Astrocyte of the cerebellum (primary cell): ENCODE results near the gene AMPD1.

Experiments
- DNase-seq: peaks from one replicate; pipeline ENCODE4 v3.0.0-alpha.2; 2011; ENCODE audit warnings: low read depth
- H3K4me3 ChIP-seq: 2 replicates; pipeline ENCODE4 v1.5.1; 2011; ENCODE audit warnings: mild to moderate bottlenecking, low read depth, low read length, moderate library complexity
- in situ Hi-C: cut with HindIII; loops from 2 replicates; pipeline ENCODE4 v1.10.0; 2017; ENCODE audit warnings: low sequenced_read_pairs
- TF ChIP-seq, protein P1 (sequence below): IDR thresholded peaks from 2 replicates; pipeline ENCODE4 v1.5.1; 2012; ENCODE audit warnings: low read length, low read depth, moderate library complexity, mild to moderate bottlenecking; ENCODE audit errors: missing control alignments

The AMPD1 gene

DNA sequence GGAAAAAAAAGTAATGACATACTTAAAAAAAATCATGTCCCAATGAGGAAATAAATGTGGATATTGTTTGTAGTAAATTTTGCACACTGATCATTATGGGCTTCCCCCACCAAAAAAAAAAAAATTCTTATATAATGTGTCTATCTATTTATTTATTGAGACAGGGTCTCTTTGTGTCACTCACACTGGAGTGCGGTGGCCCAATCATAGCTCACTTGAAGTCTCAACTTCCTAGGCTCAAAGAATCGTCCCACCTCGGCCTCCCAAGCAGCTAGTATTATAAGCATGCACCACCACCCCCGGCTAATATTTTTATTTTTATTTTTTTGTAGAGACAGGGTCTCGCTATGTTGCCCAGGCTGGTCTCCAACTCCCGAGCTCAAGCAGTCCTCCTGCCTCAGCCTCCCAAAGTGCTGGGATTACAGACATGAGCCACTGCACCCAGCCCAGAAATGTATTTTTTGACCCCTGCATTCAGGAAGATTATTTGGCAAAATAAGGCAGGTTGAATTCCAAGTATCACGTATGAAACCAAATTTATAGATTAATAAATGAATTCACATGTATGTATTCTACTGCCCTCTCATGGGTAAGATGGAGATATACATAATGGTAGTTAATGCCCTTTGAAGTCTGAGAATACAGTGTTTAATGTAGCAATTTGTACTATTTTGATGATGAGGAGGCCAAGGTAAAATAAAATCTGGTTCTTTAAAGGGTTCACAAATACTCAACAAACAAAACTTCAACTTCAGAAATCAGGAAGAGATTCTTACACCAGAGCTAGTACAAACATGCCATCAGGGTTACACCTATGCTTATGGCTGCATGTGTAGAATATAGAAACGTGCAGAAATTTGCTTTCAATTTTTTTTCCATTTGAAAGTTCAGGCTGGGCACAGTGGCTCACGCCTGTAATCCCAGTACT, 24.1 kb downstream of the AMPD1 start:
- H3K4me3 ChIP-seq: no peak overlapping the region
- TF ChIP-seq, protein P1, sequence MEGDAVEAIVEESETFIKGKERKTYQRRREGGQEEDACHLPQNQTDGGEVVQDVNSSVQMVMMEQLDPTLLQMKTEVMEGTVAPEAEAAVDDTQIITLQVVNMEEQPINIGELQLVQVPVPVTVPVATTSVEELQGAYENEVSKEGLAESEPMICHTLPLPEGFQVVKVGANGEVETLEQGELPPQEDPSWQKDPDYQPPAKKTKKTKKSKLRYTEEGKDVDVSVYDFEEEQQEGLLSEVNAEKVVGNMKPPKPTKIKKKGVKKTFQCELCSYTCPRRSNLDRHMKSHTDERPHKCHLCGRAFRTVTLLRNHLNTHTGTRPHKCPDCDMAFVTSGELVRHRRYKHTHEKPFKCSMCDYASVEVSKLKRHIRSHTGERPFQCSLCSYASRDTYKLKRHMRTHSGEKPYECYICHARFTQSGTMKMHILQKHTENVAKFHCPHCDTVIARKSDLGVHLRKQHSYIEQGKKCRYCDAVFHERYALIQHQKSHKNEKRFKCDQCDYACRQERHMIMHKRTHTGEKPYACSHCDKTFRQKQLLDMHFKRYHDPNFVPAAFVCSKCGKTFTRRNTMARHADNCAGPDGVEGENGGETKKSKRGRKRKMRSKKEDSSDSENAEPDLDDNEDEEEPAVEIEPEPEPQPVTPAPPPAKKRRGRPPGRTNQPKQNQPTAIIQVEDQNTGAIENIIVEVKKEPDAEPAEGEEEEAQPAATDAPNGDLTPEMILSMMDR: no peak
- no peak for DNase-seq
- in situ Hi-C loops: no loop called here

DNA sequence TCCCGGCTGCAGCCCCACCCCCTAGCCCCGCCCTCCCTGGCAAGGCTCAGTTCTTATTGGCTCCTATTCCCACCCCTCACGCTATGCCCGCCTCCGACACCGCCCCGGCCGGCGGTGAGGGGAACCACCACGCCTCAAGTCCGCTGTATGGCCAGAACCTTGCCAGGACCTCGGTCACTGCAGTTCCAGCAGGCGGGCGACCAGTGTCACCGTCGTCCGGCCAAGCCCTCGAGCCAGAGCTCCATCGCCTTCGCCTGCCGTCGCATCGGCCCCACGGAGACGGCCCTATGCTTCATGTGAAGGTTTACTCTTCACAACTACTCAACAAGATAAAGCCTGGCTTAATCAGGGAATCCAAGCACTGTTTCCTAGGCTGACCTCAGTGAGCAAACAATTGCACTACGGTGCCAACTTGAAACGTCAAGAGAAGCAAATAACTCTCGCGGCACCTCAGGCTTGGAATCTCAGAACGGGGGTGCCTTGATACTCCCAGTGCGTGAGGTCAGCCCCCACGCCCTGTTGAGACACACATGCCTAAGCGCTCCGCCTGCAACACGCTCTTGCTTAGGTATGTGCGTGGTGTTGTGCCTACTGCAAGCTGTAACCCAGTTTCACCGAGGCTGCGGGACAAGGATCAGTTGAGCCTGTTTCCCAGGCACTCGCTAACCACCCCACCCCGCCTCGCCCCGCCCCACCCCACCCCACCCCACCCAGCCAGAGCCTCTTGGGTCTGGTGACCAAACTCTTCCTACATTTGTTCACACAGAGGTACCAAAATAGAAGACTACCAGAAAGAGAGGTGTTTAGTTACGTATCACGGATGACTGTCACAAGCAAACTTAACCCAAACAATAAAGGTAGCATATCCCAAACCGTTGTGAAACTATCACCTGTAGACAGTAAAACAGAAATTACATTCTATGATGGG, 25.0 kb downstream of the AMPD1 start:
- TF ChIP-seq, protein P1: no peak
- peak; percentile 49 for DNase-seq
- peak overlapping the region; percentile 67 for H3K4me3 ChIP-seq
- in situ Hi-C loops: no loop called here

DNA sequence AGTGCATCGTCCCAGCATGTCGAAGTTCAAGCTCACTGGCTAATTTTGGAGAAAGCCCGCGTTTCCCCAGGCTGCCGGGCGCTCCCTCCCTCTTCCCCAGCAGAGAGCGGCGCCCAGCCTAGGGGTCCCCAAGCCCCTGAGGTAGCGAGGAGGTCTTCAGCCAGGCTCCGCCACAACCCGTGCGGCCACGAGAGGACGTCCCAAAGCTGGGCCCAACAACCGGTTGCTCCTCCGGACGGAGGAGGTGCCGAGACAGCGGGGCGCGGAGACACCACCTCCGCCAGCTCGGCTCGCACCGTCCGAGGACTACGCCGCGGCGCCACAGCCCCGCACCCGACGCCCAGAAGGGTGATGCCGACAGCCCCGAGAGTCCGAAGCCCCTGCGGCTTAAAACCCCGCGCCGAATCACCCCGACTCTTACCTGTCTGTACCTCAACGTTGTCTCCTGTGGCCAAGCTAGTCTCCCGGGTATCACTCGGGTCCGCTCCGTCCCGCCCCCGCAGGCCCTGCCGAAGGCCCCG, 25.7 kb downstream of the AMPD1 start, which contains the start of gene DENND2C:
DENND2C (minus strand) TSS at position 488 of the 521 bp plus-strand sequence. CDS start 44,065 bp downstream, outside the sequence.
- DNase-seq: no peak
- in situ Hi-C loops: loop anchor here (10.0 kb wide), 1 partner anchor 65 kb away; no protein-coding TSS in a partner anchor
- TF ChIP-seq, protein P1: no peak
- H3K4me3 ChIP-seq: peak within 1 kb of the TSS; percentile 67

DNA sequence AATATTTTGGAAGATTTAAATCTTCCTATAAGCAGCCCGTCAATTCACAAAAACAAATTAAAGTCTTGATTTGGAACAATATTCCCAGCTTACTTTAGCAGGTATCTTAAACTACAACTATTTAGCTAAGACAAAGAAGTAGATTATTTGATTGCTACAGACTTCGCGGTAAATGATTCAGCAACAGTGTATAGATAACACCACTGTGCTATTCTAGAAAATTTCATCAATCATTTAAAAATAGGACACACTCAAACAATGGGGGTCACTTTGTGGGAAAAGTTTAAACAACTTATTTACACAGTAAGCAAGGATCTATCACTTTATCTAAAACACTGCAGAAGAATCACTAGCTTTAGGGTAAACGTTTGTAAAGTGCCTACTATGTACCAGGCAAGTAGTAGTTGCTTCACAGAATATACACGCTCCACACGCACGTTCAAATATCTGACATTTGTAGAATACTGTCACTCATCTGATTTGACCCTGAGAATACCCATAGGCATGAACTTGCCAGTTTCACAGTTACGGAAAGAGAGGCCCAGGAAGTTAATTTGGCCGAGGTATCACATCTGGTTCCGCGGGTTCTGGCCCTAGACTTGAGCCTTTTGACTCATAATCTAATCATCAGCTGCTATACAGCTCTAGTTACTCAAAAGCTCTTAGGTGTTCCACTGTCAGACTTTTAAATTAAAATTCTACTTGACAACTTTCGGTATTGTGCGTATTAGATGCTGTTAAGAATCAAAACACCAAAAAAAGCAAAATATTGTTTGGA, 26.4 kb downstream of the AMPD1 start:
- in situ Hi-C loops: loop anchor here (10.0 kb wide), 1 partner anchor 64 kb away; no protein-coding TSS in a partner anchor
- TF ChIP-seq, protein P1: no peak
- peak overlapping the region; percentile 67 for H3K4me3 ChIP-seq
- no peak for DNase-seq

DNA sequence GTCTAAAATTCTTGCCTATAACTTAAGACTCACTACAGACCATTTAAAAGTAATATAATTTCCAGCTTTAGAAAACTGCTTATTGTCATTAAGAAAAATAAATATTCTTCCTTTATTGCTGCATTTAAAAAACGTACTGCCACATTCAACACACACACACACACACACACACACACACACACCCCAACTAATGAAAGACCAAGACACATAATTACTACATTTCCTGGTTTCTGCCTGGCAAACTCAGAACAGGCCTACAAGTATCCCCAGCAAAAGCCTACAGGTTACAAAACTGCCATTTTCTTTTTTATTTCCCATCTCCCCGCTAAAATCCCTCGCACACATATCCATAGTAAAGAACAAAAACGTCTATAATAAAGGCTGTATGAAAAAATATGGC, 27.0 kb downstream of the AMPD1 start:
- TF ChIP-seq, protein P1: no peak
- no peak overlapping the region for H3K4me3 ChIP-seq
- in situ Hi-C loops: loop anchor here (10.0 kb wide), 1 partner anchor 64 kb away; no protein-coding TSS in a partner anchor
- DNase-seq: no peak
